Stomach smooth muscle (tissue), 2 donors: ENCODE measurements around the gene FOXR1.
A peak's percentile ranks its signal among the peaks of the same experiment; 100 is the strongest.
"Not testable (repeated sequence)": the region's sequence is repeated elsewhere in the genome, so short reads cannot be mapped to it uniquely, and the experiment has no call there.

Experiments used
- H3K27ac ChIP-seq: one replicate; pipeline ENCODE4 v1.7.0; 2013; ENCODE audit warnings: mild to moderate bottlenecking, low read length, inconsistent platforms
- H3K27me3 ChIP-seq, 2 donors: one replicate each; pipeline ENCODE4 v1.7.0; 2013; ENCODE audit warnings: low read length in 2 of 2; ENCODE audit not compliant: insufficient read depth in 2 of 2, control insufficient read depth in 1 of 2
- H3K36me3 ChIP-seq, 2 donors: one replicate each; pipeline ENCODE4 v1.7.0; 2013; ENCODE audit warnings: low read length in 2 of 2; ENCODE audit not compliant: control insufficient read depth in 2 of 2, insufficient read depth in 2 of 2
- H3K4me1 ChIP-seq: one replicate; pipeline ENCODE4 v1.7.0; 2013; ENCODE audit warnings: low read length; ENCODE audit not compliant: control insufficient read depth, insufficient read depth
- H3K4me3 ChIP-seq, 2 donors: one replicate each; pipeline ENCODE4 v1.7.0; 2013; ENCODE audit warnings: low read length in 2 of 2
- H3K9ac ChIP-seq, 2 donors: one replicate each; pipeline ENCODE4 v1.7.0; 2013; ENCODE audit warnings: low read length in 2 of 2, mild to moderate bottlenecking in 1 of 2
- H3K9me3 ChIP-seq, 2 donors: one replicate each; pipeline ENCODE4 v1.7.0; 2013; ENCODE audit warnings: low read length in 2 of 2; ENCODE audit not compliant: control insufficient read depth in 2 of 2
- donor health status: healthy.
- donor health status: Pancreatic carcinoma.

Gene FOXR1

GRCh38 chr11:118975771-118976709, 4.5 kb downstream of the FOXR1 start:
- no peak overlapping the region for H3K27ac ChIP-seq
- no peak overlapping the region for H3K4me3 ChIP-seq
- no peaks in the 10 kb centered on the region for H3K36me3 ChIP-seq
- H3K9me3 ChIP-seq = no peaks in the 10 kb centered on the region
- peaks cover 3 to 11% of the 10 kb centered on the region in 2 donors for H3K27me3 ChIP-seq
- H3K4me1 ChIP-seq = no peaks in the 10 kb centered on the region
- H3K9ac ChIP-seq = no peak overlapping the region

GRCh38 chr11:118979434-118979833, 7.9 kb downstream of the FOXR1 start:
- no peak overlapping the region for H3K9ac ChIP-seq
- no peaks in the 10 kb centered on the region for H3K36me3 ChIP-seq
- no peak overlapping the region for H3K27ac ChIP-seq
- no peaks in the 10 kb centered on the region for H3K4me1 ChIP-seq
- H3K4me3 ChIP-seq = no peak overlapping the region
- peaks cover 0 to 3% of the 10 kb centered on the region in 2 donors for H3K27me3 ChIP-seq
- H3K9me3 ChIP-seq = no peaks in the 10 kb centered on the region

- Histone ChIP-seq H3K4me3 (peak overlapping the region in 1 of 2 donors; percentile 35), H3K27me3 (peaks cover 0 to 3% of the 10 kb centered on the region in 2 donors), H3K9ac (no peak overlapping the region), H3K4me1 (no peaks in the 10 kb centered on the region), H3K9me3 (no peaks in the 10 kb centered on the region), H3K27ac (no peak overlapping the region), H3K36me3 (no peaks in the 10 kb centered on the region)
These were observed 8.8 kb downstream of the FOXR1 start for GRCh38 chr11:118980191-118980881.

GRCh38 chr11:118984337-118984736, 12.8 kb downstream of the FOXR1 start:
- not testable (repeated sequence) for H3K9ac ChIP-seq, H3K9me3 ChIP-seq, H3K27ac ChIP-seq

GRCh38 chr11:118984825-118985224, 13.3 kb downstream of the FOXR1 start:
- H3K27me3 ChIP-seq = peaks cover 0 to 2% of the 10 kb centered on the region in 2 donors
- no peaks in the 10 kb centered on the region for H3K36me3 ChIP-seq
- no peak overlapping the region for H3K27ac ChIP-seq
- H3K9me3 ChIP-seq = no peaks in the 10 kb centered on the region
- H3K4me3 ChIP-seq = no peak overlapping the region
- no peaks in the 10 kb centered on the region for H3K4me1 ChIP-seq
- no peak overlapping the region for H3K9ac ChIP-seq

More at GRCh38 chr11:118984337-118984736, 12.8 kb downstream of the FOXR1 start:
- H3K4me1 ChIP-seq, H3K4me3 ChIP-seq, H3K27me3 ChIP-seq, H3K36me3 ChIP-seq: not testable (repeated sequence)

GRCh38 chr11:118988280-118988679, 16.7 kb downstream of the FOXR1 start:
- Histone ChIP-seq H3K9ac (no peak overlapping the region), H3K36me3 (no peaks in the 10 kb centered on the region), H3K4me1 (no peaks in the 10 kb centered on the region), H3K27me3 (no peaks in the 10 kb centered on the region), H3K4me3 (no peak overlapping the region), H3K27ac (no peak overlapping the region), H3K9me3 (no peaks in the 10 kb centered on the region)

- not testable (repeated sequence) for H3K27me3 ChIP-seq, H3K9me3 ChIP-seq, H3K9ac ChIP-seq, H3K36me3 ChIP-seq, H3K27ac ChIP-seq, H3K4me1 ChIP-seq, H3K4me3 ChIP-seq
These were observed 20.0 kb downstream of the FOXR1 start for GRCh38 chr11:118991486-118992038.

GRCh38 chr11:118996926-118997626, 25.5 kb downstream of the FOXR1 start:
- peak overlapping the region; percentile 85 to 88 for H3K9ac ChIP-seq
- H3K36me3 ChIP-seq = peaks cover 2 to 3% of the 10 kb centered on the region in 2 donors
- no peaks in the 10 kb centered on the region for H3K9me3 ChIP-seq

GRCh38 chr11:118997627-118998387, 26.2 kb downstream of the FOXR1 start, which contains the start of gene CENATAC:
Gene CENATAC, plus strand, starts transcription at chr11:118998138. Its CDS starts 60 bp downstream, at chr11:118998198.
- Histone ChIP-seq H3K4me1 (peaks cover 26% of the 10 kb centered on the region), H3K27me3 (no peaks in the 10 kb centered on the region), H3K9ac (peak within 1 kb of the TSS; percentile 88 to 89), H3K9me3 (no peaks in the 10 kb centered on the region), H3K36me3 (peaks cover 2 to 3% of the 10 kb centered on the region in 2 donors), H3K4me3 (peak within 1 kb of the TSS; percentile 96 to 99), H3K27ac (peak within 1 kb of the TSS; percentile 87)

More at GRCh38 chr11:118996926-118997626, 25.5 kb downstream of the FOXR1 start:
- Histone ChIP-seq H3K27me3 (no peaks in the 10 kb centered on the region), H3K27ac (peak overlapping the region; percentile 87), H3K4me3 (peak overlapping the region; percentile 96 to 99), H3K4me1 (peaks cover 26% of the 10 kb centered on the region)

- H3K9ac ChIP-seq = peak overlapping the region; percentile 88 to 89
- H3K27ac ChIP-seq = peak overlapping the region; percentile 87
- peaks cover 5 to 7% of the 10 kb centered on the region in 2 donors for H3K36me3 ChIP-seq
- no peaks in the 10 kb centered on the region for H3K27me3 ChIP-seq
- peaks cover 26% of the 10 kb centered on the region for H3K4me1 ChIP-seq
- H3K9me3 ChIP-seq = no peaks in the 10 kb centered on the region
- H3K4me3 ChIP-seq = peak overlapping the region; percentile 96 to 99
These were observed 26.8 kb downstream of the FOXR1 start for GRCh38 chr11:118998388-118998717.
